22Rv1 (cell line): ENCODE data around the gene ABCB8.

Experiments used
- H3K27ac ChIP-seq: fragments of 450-650 bp; 2 replicates; pipeline ENCODE4 v1.5.1; 2017
- CTCF ChIP-seq: fragments of 450-650 bp; IDR thresholded peaks from 2 replicates; pipeline ENCODE4 v1.5.1; 2017; ENCODE audit warnings: mild to moderate bottlenecking
- ZFX ChIP-seq: fragments of 450-650 bp; IDR thresholded peaks from 2 replicates; pipeline ENCODE4 v1.6.1; 2017; ENCODE audit warnings: antibody characterized with exemption, borderline replicate concordance

Gene ABCB8

GRCh38 chr7:151091431-151091830, 63.2 kb downstream of the ABCB8 start:
- no peak for TF ChIP-seq ZFX
- TF ChIP-seq CTCF, result peak; percentile 90
- peak overlapping the region; percentile 1; the same call in 1 of the 2 replicates for H3K27ac ChIP-seq

DNA sequence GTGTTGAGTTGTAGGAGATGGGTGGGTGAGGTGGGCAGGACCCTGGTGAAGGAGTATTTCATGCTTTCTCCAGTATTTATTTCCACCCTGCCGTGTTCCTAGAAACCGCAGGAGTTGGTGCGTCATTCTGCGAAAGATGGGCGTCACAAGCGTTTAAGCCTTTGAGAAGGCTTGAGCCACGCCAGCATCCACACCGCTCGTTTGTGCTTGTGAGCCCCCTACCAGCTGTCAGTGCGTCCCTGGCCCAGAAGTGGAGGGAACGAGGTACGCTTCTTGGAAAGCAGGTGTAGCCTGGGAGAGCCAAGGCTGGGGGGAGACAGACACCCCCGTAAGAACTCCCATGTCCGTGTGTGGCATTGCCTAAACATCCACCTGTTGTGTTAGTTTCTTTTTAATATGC, 63.7 kb downstream of the ABCB8 start:
- H3K27ac ChIP-seq, result peak overlapping the region; percentile 1; the same call in 1 of the 2 replicates
- TF ChIP-seq CTCF (no peak), ZFX (no peak)

DNA sequence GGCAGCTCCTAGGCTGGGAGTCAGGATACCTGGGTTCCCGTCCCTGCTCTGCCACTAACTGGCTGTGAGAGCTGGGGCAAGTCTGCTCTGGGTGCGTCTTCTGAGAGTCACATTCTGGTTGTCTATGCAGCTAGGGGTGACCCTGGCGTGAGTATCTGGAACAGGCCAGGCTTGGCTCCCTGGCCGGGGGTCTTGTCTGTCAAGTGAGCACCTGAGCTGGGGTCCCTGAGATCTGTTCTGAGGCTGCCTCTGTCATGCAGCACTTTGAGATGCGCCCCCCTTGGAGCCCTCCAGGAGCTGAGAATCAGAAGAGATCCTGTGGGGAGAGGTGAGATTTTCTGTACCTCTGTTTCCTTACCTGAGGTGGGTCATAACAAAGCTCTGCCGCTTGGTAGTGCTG, 65.5 kb downstream of the ABCB8 start:
- TF ChIP-seq ZFX (no peak), CTCF (no peak)
- no peak overlapping the region for H3K27ac ChIP-seq

DNA sequence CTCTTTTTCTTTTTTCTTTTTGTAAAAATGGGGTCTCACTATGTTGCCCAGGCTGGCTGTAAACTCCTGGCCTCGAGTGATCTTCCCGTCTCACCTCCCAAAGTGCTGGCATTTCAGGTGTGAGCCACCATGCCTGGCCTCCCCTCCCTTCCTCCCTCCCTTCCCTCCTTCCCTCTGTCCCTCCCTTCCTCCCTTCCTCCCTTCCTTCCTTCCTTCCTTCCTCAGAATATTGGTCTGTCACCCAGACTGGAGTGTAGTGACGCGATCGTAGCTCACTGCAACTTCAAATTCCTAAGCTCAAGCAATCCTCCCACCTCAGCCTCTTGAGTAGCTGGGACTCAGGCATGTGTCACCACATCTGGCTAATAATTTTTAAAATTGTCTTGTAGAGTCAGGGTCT, 66.4 kb downstream of the ABCB8 start:
- no peak overlapping the region for H3K27ac ChIP-seq
- no peak for TF ChIP-seq ZFX
- no peak for TF ChIP-seq CTCF

- TF ChIP-seq CTCF, result no peak
- no peak for TF ChIP-seq ZFX
- H3K27ac ChIP-seq, result no peak overlapping the region
Observed at GRCh38 chr7:151095123-151095797, 67.0 kb downstream of the ABCB8 start.

DNA sequence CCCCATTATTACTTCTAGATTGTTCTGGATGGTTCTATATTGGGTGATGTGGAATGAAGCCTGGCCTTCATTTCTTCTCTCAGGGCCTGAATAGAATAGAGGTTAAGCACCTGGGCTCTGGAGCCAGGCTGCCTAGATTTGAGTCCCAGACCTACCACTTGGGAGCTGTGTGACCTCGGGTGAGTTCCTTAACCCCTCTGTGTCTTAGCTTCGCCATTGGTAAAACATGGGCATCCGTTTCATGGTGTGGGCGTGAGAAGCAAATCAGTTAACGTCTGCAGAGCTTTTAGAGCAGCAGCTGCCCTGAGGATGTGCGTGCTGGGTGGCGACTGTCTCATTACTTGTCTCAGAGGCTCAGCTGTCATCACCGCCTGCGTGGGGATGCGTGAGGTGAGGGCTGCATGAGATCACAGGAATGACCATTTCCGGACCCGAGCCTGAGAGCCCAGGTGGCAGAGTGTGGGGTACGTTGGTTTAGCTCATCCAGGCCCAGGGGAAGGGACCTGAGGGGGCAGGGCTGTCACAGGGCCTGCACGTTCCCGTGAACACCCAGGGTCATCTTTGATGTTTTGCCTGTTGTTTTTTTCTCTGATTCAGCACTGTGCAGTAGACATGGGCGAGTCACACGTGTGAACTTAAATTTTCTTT, 67.7 kb downstream of the ABCB8 start:
- H3K27ac ChIP-seq, result no peak overlapping the region
- TF ChIP-seq ZFX (no peak), CTCF (no peak)
